ENCODE measurements around the gene SLC10A7. TPM values are rescaled to one million over a fixed set of nuclear protein-coding genes. Genes with fewer than 3 reads are reported as not detected.

Gene SLC10A7
- total and polyA plus RNA-seq, 2 of the 8 experiments (the other 6 are each of a cell fraction or from before 2014, with no cell fraction given), result 2.5 to 2.9 TPM

GRCh38 chr4:146494143-146494542 is 27.6 kb downstream of the SLC10A7 start (continued):
- no peak for TF ChIP-seq ASH2L (IDR thresholded peaks at IDR 0.05; ENCODE audit: low read length)
